Stimulated activated CD8-positive, alpha-beta memory T cell treated with anti-CD3 and anti-CD28 coated beads, Interleukin-7, amount 100 ng/mL, for 48 hours (primary cell): ENCODE results near the gene MTG2.

Source experiments
- DNase-seq, 2 donors: peaks; one replicate each; pipeline ENCODE4 v3.0.0-alpha.2; 2020; ENCODE audit warnings: low read depth in 1 of 2; ENCODE audit errors: extremely low read depth in 1 of 2

Gene MTG2

DNA sequence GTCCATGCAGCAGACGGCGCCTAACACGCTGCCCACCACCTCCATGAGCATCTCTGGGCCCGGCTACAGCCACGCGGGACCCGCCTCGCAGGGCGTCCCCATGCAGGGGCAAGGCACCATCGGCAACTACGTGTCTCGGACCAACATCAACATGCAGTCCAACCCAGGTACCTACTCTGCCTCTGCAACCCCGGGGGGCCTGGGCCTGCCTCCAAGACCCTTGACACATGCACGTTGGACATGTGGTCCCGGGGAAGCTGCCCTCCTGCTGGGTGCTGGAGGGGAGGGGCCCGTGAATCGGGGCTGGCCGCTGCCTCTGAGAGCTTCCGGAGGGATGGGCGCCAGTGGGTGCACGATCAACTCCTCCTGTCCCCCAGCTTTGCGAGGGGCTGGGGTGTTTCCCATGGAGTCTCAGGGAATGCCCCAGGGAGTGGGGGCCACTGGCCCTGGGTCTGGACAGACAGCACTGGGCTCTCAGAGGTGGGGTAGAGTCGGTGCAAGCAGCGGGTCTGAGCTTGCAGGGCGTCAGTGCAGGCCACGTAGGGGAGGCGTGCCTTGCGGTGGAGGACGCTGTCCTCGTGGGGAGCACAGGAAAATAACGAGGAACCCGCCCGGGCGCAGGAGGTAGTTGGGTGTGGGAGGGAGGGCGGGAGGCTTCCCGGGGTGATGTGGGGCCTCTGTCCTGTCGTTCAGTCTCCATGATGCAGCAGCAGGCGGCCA is 19.9 kb upstream of the MTG2 start:
- DNase-seq, result no peak

DNA sequence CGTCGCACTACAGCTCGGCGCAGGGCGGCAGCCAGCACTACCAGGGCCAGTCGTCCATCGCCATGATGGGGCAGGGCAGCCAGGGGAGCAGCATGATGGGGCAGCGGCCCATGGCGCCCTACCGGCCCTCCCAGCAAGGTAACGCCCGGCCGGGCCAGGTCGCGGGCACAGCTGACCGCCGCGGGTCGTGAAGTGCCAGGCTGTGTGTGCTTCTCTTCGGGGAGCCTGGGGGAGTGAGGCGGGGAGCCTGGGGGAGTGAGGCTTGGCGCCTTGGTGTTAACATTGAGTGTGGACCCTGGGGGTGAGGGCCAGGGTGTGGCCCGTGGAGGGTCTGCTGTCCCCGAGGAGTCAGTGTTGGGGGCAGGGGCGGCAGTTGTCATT is 19.4 kb upstream of the MTG2 start:
- DNase-seq, result no peak

DNA sequence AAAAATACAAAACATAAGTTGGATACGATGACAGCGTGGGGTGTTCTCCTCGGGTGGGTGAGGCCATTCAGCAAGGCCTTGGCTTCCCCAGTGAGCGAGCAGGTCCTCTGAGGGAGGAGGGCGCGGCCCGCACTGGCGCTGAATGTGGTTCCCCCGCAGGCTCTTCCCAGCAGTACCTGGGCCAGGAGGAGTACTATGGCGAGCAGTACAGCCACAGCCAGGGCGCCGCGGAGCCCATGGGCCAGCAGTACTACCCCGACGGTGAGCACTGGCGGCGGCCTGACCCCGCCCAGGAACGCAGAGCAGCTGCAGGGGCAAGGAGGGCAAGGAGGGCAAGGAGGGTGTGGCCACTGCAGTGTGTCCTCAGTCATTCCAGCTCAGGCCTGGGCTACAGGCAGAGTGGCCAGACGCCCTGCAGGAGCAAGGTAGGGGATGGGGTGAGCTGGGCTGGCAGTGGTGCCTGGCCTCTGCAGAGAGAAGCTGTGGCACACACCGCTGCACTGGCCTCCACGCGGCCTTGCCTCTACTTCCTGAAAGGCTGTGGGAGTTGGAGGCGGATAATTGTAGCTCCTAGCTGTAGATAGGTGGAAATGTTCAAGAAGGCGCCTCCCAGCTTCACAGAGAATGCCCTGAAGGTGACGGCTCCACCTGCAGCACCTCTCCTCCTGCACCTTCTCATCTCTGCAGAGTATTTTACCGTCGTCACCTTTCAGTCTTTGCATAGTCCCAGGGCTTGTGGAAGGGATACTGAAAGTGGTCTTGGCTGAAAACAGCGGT is 18.7 kb upstream of the MTG2 start:
- no peak for DNase-seq

DNA sequence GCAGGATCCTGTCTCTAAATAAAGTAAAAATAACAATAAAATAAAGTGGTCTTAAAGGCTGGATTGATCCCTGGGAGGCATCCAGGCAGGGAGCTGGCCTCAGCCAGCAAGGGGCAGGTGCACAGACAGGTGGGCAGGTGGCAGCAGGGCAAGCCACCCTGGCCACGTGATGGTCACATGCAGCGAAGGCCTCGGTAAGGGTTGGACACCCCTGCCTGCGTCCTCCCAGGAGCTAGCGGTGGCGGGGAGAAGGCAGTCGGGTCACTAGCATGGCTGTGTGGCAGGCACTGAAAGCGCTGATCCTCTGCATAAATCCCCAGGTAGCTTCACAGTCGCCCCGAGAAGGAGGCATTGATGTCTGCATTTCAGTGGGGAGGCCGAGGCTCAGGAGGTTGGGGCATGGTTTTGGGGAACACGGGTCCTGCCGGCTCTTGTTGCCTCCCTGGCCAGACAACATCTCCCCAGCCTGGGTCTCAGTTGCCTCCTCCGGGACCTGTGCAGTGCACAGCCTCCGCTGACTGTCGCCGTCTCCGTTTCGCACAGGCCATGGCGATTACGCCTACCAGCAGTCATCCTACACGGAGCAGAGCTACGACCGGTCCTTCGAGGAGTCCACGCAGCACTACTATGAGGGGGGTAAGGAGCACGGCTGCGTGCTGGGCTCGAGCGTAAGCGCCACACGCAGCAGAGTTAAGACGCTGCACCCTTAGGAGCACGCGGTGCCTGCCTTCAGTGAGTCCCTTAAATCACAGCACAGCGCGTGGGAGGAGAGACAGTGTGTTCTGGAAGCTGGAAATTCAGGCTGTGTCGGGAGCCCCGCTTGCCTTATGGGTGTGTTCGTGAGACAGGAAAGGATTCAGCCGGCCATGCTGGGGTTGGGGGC is 17.7 kb upstream of the MTG2 start:
- DNase-seq, result no peak

DNA sequence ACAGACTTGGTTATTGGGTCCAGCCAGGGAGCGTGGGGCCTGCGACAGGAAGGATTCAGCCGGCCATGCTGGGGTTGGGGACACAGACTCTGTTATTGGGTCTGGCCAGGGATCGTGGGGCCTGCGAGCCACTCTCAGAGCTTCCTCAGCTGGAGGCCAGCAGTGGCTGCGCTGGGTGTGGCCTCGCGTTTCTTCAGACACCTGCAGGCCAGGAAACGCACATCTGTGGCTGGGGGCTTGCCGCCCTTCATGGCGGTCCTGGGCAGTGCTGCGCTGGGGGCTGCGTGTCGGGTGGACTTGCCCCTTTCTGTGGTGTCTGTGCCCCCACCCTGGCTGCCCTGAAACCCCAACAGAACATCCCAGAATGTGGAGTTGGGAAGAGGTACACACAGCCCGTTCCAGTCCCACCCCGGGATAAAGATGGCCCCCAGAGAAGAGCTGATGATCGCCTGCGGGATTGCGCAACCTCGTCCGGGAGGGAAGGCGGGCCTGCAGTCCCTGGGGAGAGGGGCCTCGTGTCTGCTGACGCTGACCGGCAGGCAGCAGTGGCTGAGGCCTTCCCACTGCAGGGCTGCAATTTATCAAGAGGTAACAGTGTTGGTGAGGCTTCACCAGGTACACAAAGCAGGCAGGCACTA is 16.9 kb upstream of the MTG2 start:
- DNase-seq, result no peak

DNA sequence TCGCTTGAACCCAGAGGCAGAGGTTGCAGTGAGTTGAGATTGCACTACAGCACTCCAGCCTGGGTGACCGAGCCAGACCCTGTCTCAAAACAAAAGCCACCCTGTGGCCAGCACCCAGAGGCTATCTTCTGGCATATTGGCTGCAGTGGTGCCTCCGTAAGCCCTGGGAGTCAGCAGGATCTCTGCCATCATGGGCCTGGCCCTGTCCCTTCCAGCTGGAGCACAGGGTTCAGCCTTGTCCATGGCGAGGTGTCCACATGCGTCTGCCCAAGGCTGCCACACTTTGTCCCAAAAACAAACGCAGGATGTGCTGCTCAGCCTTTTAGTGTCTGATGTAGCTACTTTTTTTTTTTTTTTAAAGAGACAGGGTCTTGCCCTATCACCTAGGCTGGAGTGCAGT is 15.4 kb upstream of the MTG2 start:
- no peak for DNase-seq

- DNase-seq, result no peak
These were observed 14.8 kb upstream of the MTG2 start for GRCh38 chr20:62168061-62168460.

DNA sequence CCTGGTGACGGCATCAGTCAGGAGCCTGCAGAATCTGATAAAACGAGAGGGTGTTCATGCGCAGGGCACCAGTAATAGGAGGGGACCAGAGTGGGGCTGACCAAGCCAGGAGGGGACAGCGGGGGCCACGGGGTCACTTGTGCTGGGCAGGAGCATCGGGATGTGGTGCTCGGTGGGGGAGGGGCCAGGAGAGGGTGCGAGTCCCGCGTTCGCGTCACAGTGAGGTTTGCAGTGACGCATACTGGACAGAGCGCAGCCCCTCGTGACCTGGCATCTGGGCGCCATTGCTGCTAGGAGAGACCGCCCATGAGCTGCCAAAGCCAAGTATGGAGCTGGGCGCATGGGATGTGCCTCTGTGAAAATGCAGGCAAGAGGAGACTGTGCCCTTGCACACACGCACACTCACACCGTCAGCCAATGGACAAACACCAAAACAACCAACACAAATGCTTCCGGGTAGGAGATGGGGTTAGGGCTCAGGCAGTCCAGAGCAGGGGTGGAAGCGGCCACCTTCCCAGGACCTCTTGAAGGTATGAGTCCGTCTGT is 13.9 kb upstream of the MTG2 start:
- DNase-seq, result no peak

DNA sequence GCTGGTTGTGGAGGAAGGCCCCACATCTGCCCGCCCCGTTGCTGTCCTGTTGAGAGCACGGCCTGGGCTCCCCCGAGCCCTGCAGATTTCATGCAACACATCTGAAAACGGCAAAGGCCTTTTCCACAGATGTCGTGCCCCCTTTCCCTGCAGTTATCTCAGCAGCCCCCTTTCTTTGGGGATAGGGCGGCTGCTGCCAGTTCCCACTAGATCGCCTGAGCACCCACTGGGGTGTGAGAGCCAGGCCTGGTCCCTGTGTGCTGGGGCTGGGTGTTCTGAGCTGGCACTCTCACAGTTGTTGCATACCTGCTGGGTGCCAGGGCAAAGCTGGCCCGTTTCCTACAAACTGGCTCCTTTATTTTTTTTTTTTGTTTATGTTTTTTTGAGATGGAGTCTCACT is 12.3 kb upstream of the MTG2 start:
- no peak for DNase-seq

DNA sequence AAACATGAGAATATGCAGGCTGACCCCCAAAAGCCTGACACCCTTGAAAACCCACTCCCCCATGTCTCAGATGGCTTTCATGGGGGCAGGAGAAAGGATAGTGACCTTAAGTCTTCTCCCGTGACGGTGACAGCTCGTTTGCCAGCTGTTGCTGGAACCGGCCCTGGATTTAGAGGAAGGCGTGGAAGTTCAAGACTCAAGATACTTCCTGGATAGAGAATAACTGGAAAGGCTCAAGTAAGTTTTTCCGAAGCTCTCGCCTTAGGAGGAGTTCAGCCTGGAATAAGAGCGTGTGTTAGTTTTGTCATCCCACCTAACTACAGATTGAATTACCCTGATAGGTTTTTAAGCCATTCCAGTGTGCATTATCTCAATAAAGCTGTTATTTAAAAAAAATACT is 11.6 kb upstream of the MTG2 start:
- no peak for DNase-seq

GRCh38 chr20:62172666-62173065 is 10.2 kb upstream of the MTG2 start:
- no peak for DNase-seq

DNA sequence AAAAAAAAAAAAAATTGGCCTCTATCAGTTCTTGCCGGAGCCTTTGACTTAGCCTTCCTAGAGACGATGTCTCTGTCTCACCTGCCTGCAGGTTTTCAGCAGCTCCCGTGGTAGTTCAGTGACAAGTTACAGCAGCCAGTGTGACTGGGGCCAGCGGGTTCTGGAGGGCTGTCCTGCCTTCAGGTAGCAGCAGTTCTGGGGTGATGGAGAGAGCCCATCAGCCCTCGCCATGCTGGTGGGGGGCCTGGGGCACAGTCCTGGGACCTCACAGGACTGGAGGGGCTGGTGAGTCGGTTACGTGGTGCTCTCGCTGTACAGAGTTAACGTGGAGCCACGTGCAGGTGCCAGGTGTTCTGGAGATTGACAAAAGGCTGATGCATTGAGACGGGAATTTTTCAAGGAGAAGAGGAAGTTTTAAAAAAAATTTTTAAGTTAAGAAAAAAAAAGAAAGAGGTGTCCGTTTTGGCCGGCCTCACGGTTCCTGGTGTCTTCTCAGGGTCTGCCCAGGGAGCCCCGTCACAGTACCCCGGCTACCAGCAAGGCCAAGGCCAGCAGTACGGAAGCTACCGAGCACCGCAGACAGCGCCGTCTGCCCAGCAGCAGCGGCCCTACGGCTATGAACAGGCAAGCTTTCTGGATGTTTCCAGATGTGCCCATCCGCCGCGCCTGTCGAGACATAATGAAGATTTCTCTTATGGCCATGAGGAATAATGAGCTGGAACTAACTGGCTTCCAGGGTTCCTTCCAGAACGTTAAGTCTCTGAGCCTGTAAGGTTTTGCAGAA is 8.6 kb upstream of the MTG2 start:
- DNase-seq, result no peak

- DNase-seq, result no peak
These were observed 7.8 kb upstream of the MTG2 start for GRCh38 chr20:62174870-62175624.

DNA sequence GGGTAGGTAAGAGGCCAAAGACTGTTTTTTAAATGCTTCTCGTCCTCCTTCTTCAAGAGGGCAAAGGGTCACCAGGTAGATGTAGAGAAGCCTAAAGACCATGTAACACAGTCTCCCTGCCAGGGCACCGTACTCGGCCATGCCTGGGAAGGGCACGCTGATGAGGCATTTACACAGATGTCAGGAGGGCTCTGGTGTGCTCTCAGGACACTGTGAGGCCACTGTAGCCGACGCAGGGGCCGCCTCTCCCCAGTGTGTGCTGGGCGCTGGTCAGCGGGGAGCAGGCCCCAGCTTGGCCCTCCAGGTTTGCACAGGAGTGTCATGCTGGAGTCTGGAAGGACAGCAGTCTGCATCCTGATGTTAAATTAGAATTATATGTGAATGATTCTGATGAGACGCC is 7.1 kb upstream of the MTG2 start:
- no peak for DNase-seq

- DNase-seq, result no peak
These were observed 6.0 kb upstream of the MTG2 start for GRCh38 chr20:62176866-62177265.

GRCh38 chr20:62177307-62177706 is 5.5 kb upstream of the MTG2 start:
- no peak for DNase-seq

DNA sequence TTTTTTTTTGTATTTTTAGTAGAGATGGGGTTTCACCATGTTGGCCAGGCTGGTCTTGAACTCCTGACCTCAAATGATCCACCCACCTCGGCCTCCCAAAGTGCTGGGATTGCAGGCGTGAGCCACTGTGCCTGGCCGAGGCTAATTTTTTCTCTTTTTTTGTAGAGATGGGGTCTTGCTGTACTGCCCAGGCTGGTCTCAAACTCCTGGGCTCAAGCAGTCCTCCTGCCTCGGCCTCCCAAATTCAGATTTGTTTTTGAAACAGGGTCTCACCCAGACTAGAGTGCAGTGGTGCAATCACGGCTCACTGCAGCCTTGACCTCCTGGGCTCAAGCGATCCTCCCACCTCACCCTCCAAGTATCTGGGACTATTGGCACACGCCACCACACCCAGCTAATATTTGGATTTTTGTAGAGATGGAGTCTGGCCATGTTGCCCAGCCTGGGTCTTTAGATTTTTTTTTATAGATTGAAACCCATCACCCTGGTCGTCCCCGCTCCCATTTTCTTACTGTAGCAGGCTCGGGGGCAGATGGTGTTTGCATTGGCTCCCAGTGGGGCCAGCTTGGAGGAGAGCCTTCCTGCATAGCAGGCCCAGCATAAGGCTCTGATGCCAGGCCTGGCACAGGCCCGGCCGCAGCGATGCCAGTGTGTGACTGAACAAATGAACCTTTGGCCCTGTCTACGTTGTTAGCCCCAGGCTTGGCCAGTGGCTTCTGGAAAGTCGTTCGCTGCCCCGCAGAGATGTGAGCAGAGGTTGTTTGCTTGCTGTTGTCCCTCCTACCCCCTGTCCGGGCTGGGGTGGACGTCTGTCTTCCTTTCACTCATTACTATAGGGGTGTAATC is 4.3 kb upstream of the MTG2 start:
- DNase-seq, result no peak

DNA sequence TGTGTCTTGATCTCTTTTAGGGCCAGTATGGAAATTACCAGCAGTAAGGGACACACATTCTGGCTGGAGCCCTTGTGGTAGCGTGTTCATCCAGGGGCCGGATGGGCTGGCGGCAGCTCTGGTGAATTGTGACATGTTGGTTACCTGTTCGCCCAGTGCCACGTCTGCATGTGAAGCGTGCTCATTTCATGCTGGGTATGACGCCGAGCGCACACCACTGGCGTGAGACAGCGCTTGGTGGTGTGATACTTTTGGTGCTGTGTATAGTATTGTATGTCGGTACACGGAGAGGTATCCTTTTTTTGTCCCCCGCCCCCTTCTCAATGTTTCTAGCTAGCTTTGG is 3.7 kb upstream of the MTG2 start:
- no peak for DNase-seq

DNA sequence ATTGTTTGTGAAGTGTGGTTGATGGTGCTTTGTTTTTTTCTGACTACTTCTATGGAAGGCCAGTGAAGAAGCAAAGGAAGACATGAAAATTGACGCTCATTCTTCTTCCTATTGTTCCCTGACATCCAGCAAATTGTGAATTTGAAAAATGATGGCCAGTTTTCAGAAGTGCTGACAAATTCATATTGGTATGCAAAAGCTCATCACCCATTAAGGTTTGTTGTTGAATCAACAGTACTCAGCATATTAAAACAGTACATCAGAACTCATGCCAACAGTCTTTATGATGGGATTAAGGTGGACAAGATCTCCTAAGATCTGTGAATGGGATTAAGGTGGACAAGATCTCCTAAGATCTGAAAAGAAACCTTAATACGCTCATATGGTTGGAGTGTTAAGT is 1.0 kb upstream of the MTG2 start:
- no peak for DNase-seq
